ENCODE results near the gene MMD. TPM values are rescaled to one million over a fixed set of nuclear protein-coding genes. Genes with fewer than 3 reads are reported as not detected.
"Not testable (repeated sequence)": the region's sequence is repeated elsewhere in the genome, so short reads cannot be mapped to it uniquely, and the experiment has no call there.

Gene MMD
- total RNA-seq, 1 experiment from 2014 or later = 73.4 TPM

DNA sequence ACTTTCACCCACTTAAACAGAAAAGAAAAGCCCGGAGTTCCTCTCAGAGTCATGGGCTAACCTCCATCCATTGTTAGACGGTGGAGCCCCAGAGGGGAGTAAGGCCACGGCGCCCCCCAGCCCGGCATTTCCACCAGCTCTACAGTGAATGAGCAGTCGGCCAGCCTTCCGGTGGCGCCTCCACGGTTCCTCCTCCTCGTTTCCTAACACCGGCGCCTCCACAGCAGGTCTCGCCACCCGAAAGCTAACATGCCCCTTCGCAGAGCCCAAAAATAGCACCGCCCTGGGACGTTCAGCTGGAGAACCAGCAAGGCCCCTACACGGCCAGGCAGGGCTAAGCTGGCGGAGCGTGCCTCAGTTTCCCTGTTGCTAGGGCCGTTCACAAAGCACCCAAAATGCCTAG is 858 bp downstream of the MMD start:
- DNase-seq (ENCODE audit: low read depth) = no peak

DNA sequence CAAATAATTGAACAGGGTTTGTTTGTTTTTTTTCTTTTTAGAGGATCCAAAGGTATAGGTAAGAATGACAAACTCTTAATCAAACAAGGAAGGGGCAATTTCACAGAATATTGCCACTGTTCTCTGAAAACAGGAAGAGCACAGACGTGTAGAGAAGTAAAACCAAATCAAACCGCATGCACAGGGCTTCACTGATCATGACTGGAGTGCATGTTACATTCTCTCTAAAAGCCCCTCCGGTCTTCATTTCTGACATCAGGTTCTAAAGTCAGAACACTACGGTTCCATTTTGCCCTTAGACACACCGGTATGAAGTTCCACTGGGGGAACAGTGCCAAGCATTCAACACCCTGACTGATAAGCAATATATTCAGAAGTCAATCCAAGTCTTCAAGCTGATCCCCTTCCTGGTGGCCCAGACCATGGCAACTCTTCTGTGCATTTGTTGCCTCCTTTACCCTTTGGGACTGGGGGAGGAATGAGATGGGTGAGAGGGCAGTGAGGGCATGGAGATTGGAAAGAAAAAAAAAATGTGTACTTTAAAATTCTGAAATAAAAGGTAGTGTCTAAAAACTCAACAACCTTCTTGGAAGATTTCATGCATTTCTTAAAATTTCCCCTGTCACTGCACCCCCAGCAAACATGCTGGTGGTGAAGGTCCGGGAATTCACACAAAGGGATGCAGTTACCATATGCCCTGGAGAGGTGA is 1.4 kb downstream of the MMD start:
- DNase-seq (ENCODE audit: low read depth) = no peak

DNA sequence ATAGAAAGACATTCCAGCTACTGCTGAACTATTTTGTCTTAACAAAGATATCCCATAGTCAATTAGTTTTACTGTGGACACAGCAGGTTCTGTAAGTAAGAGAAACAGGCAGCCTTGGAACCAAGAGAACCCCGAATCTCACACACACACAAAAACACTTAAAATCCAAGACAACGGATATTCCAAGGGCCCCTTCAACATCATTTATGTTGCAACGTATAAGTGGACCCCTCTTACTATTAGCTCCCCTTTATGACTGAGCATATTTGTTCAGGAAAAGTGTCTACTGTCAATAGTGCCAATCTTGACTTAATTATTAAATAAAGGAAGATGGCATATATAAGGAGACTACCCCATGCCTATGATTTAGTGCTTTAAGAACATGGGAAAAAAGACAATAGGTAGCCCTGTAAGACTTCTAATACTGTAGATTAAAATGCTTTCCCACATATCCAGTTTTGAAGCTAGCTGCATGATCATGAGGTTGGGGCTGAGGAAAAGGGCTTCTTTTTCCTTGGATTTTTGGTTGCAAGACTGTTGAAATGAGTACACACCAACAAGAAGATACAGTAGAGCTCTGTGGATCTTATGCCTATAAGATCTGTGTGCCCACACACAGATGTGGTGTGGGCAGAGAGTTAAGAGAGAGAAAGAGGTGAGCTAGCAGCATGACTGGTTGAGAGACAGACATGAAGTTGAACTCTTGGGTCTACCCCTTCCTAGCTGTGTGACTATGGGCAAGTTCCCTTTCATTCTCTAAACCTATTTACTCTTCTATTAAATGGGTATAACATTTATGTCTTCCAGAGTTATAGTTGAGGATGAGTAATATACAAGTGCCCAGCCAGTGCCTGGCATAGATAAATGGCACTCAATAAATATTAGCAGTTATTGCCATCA is 3.0 kb downstream of the MMD start:
- DNase-seq (ENCODE audit: low read depth) = no peak

DNA sequence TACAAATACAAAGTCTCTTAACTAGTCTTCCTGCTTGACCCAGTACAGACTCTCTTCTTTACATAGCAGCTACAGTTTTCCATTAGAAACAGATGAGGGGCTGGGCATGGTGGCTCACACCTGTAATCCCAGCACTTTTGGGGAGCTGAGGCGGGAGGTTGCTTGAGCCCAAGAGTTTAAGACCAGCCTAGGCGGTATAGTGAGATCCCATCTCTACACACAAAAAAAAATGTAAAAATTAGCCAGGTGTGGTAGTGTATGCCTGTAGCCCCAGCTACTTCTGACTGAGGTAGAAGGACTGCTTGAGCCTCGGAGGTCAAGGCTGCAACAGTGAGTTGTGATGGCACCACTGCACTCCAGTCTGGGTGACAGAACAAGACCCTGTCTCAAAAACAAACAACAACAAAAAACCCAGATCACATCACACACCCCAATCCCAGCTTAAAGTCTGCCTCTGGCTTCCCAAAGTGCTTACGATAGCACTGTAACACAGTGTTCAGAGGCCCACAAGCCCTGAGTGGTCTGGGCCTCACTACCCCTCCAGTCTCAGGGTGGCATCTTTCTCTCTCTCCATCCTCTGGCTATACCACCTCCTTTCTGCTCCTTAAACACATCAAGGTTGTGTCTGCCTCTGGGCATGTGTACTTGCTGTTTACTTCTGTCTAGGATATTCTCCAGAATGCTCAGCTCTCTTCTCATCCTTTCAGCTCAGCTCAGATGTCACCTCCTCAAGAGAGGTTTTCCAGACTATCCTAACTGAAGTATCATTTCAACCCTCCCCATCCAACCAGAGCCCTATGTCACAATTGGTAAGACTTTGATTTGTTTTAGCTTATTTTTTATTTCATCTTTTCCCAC is 4.0 kb downstream of the MMD start:
- no peak for DNase-seq (ENCODE audit: low read depth)

DNA sequence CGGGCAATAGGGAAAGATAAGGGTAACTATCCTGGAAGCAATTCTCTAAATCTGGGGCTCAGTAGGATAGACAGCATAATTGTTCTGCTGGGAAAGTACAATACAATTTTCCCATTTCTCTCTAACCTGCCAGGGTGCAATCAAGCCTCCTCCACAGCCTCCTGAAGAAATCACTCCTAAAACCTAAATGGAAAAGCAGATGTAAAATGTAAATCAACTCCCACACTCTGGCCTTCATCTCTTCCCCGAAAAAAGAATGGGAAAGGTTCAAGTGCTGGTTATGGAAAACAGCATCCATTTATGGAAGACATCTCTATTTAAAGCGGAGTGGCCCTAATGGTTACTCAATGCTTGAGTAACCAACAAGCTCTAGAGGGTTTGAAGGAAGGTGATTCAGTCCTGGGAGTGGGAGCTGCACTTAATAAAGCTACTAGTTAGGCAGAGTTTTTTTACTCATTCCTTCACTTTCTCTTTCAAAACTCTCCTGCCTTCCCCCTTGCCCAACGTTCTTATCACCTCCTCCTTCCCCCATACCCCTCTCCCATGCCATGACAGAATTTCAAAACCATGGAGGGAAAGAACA is 5.1 kb downstream of the MMD start:
- DNase-seq (ENCODE audit: low read depth) = peak; percentile 37

DNA sequence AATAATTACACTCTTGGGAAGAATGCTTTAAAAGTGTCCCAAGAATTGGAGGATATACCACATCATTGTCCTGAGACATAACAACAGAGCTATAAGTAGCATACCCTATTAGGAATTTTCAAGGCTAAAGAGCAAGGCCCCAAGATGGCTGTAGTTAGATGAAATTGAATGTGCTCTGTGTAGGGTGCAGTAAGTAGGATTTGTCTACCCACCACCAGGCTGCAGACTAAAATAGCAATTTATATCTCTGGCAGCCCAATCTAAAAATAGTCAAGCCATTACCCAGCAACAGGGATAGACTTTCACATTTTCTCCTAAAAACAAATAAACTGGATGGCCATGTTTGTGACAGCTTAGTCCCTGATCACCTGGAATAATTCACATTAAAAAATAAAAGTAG is 5.6 kb downstream of the MMD start:
- peak; percentile 19 for DNase-seq (ENCODE audit: low read depth)

DNA sequence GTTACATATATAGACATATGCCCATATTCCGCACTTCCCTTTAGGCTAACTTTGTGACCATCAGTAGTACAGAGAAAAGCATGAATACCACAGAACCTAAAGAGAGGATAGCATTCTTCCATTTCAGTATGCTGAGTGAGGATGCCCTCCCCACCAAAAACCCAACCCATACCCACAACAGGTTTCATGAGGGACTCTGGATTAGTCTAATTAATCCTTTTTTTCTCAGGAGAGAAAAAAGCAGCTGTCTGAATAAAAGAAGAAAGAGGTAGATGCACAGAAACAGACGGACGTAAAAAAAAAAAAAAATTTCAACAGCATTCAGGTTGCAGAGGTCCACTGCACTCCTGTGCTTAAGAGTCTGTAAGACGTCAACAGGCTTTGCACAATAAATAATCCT is 6.7 kb downstream of the MMD start:
- DNase-seq (ENCODE audit: low read depth) = no peak

DNA sequence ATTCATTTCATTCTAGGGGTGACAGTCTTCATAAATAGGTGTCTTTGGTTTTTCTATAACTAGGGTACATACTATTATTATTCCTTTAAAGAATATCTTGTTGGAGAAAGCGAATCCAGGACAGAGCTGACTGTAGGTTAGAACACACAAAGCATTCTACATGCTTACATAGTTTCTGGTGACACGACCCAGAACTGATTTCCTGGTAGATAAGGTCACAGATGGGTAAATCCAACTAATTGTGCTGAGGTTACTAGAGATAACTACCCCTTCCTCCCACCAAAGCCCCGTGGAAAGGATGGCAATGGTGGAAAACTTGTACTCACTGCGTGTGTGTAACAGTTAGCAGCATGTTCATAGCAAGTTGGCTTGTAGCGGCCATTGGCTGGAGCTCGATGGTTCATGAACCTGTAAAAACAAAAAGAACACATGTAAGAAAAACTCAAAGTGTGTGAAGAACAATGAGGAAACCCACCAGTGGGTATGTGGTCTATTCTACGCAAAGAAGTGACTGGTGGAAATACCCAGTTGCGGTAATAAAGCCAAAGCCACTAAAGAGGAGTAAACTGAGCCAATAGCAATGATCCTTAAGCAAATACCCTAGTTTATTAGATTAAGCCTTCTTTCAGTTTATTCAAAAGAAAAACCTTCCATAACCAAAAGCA is 7.7 kb downstream of the MMD start:
- no peak for DNase-seq (ENCODE audit: low read depth)

DNA sequence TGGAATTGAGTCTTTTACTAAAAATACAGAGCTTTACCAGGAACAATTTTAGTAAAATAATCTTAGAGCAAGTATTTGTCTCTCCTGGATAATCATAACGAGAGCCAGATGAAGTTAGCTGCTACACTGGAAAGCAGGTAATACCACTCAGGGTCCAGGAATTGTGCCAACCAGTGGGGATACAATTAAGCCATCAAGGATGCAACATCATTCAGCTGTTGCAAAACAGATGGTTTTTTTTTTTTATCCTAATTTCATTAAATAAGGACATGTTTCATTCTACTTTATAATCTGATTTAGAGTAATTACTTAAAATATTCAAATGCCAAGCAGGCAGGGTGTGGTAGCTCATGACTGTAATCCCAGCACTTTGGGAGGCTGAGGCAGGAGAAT is 10.2 kb downstream of the MMD start:
- DNase-seq (ENCODE audit: low read depth) = no peak

DNA sequence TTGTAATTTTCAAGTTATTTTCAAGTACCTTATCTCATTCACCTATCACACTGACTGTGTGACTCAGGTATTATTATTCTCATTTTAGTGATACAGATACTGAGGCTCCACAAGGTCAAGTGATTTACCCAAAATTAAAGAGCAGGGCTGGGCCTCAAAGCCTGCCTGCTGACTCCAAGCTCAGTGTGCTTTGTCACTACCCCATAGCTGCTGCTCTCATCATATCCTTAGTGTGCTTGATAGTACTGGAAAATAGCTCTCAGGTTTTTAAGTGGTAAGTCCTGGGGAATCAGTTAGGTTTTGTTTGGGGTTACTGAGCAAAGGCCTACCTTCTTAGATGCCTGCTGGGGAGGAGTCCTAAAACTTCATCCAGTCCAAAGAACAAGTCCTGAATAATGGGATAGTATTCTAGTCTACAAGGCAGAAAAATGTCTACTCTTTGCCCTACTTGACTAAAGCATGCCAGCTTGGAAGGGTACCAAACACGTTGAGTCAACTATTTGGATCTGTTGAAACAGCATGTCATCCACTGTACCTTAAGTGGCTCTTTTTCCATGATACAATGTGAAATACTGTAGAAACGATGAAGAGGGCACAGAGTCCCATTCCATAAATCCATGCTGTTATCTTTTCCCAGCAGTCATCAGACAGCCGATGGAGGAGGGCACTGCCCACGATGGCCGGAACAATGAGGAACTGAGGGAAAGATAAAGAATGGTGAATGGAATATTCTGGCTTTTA is 10.7 kb downstream of the MMD start:
- no peak for DNase-seq (ENCODE audit: low read depth)

DNA sequence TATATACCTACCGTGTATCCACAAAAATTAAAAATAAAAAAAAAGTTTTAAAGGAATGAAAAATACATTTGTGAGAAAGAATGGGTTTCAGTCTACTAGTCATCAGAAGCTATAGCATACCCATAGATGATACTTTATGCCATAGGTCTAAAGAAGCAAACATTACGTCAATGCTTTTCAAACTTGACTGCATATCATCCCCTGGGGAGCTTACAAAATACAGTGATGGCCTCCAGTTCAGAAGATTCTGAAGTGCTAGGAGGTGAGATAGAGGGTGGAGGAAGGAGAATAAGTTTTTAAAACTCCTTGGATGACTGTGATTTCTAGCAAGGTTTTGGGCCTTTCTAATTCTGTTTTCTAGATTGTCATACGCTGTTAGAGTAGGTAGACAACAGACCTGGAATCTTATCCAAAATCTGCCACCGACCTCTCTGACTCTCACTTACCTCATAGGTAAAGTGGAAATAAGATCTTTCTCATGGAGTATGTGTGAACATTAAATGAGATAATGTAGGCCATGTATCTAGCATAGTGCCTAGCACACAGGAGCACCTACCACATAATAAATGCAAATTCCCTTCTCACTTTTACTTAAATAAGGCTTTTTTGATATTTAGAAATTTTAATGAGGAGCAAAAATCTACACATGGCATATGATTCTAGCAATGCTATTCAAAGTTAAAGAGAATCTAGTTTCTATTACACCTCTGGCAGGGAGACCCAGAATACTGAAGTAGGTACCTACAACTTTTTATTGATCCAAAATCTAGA is 12.4 kb downstream of the MMD start:
- no peak for DNase-seq (ENCODE audit: low read depth)

DNA sequence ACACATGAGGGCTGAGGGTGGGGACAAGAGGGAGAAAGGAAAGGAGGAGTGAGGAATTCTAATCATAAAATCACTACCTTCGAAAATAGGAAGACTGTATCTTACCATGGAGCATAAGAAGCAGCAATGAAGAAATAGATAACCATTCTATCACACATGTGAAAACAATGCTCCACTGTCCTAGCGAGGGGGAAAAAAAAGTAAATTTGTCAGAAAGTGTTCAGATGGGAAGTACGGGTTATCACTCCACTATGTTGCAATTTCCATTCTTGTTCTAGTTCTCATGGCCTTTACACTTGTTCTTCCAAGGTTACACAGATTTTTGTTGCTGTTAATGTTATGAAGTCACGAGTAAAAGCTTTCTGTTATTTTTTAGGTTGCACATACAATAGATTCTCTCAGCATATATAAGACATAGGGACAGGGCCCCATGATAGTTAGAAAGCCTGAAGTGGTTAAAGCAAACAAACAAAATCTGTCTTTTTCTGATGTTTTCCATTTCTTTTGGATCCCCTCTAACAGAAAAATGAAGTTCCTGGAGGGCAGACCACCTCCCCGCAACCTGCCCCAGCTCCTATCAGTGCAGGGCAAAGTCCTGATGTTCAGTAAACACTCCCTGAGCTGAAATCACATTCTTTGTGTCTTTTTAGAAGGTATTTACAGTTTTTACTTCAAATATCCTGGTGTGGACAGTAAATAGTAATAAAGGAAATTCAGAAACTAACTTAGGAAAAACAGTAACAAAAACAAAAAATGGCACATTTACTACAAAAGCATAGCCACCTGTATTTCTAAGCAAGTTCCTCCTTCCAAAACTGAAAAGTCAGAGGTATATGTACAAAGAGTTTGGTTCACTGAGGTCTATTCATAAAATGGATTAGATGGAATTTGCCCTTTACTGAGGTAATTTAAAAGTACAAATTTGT is 13.7 kb downstream of the MMD start:
- DNase-seq (ENCODE audit: low read depth) = no peak

DNA sequence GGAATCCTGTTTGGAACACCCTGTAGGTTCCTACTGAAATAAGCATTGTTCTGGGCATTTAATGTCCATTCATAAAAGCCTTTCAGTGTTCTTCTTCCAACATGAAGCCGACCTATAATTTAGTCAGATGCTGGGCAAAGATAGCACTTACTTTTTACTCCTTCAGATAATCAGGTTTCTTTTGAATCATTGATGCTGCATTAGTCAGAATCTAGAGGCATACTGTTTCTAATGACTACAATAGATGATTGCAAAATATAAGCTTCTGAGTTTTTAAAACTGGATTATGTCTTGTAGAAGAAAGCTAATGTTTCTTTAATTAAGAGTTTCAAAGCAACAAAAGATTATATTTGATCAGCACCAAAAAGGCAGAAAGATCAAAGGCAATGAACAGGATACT is 16.0 kb downstream of the MMD start:
- no peak for DNase-seq (ENCODE audit: low read depth)

DNA sequence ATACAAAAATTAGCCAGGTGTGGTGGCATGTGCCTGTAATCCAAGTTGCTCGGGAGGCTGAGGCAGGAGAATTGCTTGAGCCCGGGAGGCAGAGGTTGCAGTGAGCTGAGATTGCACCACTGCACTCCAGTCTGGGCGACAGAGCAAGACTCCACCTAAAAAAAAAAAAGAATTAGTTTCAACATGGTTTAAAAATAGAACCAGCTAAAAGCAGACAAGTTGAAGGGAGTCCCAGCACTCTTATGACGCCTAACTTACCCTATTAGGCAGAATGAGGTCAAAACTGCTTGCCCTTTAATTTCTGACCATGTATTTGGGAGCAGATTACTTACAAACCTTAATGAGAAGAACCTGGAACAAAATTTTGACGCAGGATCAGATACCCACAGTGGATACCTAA is 17.4 kb downstream of the MMD start:
- not testable (repeated sequence) for DNase-seq (ENCODE audit: low read depth)

DNA sequence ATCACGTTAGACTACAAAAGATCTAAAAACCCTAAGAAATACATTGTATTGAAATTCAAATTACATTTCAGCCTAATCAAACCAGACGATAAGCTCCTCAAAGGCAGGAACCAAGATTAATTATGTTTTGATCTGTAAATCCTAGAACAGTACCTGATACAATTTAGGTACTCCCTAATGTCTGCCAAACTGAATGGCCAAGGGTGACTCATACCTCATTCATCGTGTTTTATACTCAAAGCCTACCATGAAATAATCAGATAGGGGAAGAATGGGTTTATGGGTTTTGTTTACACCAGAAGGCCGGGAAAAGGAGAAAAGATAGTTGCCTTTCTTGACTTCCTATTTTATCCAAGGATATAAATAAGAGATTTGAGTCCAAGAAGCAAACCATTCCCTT is 19.3 kb downstream of the MMD start:
- DNase-seq (ENCODE audit: low read depth) = peak; percentile 17

DNA sequence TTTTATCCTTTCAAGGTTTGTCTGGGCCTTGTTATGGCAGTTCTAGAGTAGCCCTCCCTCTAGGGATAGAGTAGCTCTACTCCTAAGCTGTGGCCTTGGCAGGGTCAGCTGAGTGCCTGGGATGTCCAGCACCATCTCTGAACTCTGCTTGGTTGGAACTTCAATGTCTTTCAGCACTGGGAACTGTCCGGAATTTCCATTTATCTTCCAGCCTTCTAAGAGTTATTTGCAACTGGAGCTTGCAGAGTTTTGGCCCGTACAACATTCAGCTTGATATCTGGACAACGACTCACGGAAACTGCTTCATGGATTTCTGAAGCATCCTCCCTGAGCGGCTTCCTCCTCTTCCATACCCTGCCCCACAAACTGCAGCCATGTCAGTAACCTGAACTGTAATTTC is 22.9 kb downstream of the MMD start:
- DNase-seq (ENCODE audit: low read depth) = no peak

DNA sequence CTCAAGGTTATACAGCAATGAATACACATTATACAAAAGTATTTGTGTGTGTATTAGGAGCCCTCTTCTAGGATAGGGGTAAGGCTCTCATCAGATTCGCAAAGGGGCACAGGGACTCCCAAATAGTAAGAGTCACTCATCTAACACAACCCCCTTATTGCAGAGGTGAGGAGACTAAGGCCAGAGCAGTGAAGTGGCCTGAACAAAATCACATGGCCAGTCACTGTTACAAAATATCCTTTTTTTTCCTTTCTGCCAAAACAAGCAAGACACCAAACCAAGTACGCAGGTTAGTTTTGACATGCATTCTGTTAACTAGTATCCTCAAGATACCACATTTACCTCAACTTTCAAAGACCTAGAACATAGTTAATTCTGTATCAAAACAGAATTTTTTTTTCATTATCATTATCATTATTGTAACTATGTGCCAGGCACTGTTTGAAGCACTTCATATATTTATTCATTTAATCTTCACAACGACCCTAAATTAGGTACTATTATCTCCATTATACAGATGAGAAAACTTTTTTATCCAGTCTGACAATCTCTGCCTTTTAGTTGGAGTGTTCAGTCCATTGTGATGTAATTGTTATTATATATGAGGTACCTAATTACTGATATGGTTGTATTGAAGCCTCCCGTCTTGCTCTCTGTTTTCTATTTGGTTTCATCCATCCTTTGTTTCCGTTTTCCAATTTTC is 25.7 kb downstream of the MMD start:
- DNase-seq (ENCODE audit: low read depth) = no peak

DNA sequence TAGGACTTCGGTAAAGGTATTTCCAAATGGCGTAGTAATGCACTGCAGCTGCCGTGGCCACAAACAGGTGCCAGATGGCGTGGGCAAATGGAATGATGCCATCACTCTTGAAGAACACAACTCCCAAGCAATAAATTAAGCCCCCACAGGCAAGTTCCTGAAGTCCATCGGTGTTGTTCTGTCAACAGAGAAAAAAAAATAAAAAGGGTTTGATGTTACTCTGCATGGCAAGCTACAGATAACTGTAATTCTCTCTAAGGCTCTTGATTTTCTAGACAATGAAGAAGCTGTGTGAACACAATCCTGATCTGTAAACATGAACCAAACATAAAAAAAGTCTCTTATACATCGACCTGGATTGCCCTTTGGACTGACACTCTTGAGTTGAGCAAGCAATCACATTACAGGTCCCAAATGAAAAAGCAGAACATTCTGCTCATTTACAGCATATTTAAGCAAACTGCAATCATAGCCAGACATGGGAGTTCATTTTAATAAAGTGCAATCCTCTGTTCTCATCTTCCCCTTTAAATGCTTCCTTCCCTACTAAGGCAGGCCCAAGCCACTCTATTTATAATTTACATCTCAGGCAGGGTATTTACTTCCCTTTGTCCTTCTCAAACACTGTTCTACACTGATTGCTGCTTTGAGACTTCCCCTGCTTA is 27.1 kb downstream of the MMD start:
- DNase-seq (ENCODE audit: low read depth) = no peak

Measured in RPMI7951 (cell line).